ENCODE measurements around the gene IL15RA.
A peak's percentile ranks its signal among the peaks of the same experiment; 100 is the strongest.

Gene IL15RA, protein sequence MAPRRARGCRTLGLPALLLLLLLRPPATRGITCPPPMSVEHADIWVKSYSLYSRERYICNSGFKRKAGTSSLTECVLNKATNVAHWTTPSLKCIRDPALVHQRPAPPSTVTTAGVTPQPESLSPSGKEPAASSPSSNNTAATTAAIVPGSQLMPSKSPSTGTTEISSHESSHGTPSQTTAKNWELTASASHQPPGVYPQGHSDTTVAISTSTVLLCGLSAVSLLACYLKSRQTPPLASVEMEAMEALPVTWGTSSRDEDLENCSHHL

DNA sequence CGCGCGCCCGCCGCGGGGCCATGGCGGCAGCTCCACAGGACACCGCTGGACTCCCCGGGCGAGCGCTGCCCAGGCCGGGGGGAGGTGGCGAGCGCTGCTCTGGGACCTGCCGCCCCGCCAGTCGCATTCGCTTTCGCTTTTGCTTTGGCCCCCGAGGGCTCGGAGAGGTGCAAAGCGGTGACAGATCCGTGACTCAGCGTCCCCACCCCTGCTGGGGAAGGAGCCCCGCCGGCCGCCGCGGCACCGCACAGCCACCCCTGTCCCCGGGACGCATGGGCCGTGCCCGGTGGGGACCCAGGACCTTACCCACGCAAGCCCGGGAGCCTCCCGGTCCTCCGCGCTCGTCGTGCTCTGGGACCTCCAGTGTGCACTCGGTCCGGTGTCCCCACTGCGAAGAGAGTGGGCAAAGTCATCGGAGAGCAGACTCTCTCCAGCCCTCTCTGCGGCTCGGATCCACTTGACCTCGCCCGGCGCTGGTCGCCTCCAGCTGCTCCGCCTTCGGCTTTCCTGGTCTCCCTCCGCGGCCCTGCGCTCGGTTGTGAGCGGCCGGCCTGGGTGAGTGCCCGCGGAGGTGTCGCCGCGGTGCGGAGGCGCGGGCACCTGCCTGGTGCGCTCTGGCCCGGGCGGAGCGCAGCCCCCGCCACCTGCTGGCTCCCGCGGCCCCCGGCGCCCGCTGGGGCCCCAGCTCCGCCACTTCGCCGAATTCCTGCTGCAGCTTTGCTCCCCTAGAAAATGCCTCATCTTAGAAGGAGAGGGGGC lies at the start of gene IL15RA:
IL15RA (minus strand) TSS at position 73 of the 759 bp plus-strand sequence; CDS start at position 22, 51 bp downstream.
- peak; percentile 86 for DNase-seq (ENCODE audit: low read depth)

DNA sequence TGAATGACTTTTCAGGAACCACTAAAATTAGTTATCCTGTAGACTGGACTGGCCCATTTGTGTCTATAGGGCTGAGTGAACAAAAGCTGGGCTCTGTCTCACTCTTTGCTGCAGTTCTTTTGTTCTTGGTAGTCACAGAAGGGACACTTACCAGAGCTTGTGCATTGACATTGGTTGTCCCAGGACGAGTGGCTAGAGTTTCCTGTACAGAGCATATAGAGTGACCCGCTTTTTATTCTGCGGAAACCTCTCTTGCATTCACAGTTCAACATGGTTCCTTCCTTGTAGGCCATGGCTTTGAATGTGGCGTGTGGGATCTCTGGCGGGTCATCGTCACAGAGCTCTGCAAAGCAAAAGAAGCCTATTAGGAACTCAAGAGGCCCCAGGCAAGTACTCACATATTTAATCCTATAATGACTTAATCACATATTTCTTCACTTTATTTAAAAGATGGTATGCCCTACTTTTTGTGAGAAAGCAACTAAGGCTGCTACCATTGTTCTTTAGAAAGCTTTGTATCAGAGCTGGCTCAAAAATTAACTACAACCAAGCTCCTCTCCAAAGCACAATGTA lies 48.4 kb upstream of the IL15RA start:
- no peak for DNase-seq (ENCODE audit: low read depth)

DNA sequence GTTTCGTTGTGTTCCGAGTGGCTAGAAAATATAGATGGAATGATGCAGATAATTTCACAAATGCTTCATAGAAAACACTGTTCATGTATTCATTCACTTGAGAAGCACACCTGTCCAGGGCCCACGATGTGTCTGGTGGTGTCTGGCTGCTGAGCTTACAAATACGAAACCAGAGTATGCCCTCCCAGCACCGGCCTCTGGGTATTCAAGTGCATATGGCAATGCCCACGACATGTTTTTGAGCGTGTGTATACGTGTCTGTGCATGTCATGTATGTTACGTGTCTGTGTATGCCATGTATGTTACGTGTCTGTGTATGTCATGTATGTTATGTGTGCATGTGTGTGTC lies 47.0 kb upstream of the IL15RA start:
- DNase-seq (ENCODE audit: low read depth) = no peak

DNA sequence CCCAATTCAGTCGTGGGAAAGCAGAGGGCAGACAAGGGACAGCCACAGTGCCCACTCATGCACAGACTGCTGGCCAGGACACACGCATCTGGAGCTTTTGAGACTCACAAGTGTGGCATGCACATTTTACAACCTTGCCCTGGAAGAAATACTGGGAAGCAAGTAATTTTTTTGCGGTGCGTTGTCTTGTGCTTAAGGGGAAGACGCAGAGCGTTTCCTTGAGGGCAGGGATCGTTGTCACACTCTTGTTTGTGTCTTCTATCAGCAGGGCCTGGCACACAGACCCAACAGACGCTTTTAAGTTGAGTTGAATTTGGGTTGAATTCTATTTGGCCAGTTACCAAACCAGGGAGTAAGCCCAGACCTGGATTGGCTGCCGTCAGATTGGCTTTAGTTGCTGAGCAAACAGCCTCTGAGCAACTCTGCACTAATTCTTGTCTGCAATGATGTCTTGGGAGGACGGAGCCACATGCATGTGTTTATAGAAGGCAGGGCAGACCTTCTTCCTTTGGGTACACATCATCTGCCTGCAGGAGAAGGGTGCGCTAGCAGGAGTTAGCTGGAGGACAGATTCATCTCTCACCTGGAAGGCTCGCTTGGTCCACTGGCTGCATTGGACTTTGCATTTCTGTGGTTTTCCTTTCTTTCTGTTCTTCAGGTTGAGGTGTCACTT lies 46.5 kb upstream of the IL15RA start:
- DNase-seq (ENCODE audit: low read depth) = no peak

DNA sequence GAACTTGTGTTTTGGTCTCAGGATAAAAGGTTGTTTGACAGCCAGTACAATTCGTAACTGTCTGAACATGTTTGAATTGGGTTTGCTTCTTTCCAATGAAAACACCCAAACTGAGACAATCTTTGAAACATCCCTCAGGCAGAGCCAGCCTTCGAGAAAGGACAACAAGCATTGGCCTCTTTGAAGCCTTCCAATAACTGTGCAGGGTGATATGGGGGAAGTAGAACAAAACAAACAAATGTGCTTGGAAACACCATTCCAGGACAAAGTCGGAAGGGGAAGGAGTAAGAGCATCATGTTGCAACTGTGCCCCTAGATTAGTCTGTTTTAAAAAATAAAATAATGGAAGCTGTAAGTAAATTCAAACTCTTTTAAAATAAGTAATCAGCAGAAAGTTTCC lies 45.3 kb upstream of the IL15RA start:
- DNase-seq (ENCODE audit: low read depth) = no peak

DNA sequence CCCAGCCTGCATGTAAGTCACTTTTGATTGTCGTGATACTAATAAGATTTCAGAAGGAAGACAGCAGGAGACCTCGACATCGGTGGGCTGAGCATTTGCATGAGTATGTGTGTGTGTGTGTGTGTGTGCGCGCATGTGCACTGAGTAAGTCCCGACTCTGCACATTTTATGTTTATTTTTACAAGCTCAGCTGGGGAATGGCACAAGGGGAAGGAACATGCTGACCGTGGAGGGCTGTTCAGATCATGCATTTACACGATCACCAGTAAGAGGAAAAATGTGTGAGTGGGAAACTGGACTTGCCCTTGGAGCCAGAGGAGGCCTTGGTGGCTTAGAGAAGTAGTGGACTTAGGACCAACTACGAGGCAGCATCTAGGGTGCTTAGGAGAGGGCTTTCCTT lies 43.5 kb upstream of the IL15RA start:
- DNase-seq (ENCODE audit: low read depth) = no peak

DNA sequence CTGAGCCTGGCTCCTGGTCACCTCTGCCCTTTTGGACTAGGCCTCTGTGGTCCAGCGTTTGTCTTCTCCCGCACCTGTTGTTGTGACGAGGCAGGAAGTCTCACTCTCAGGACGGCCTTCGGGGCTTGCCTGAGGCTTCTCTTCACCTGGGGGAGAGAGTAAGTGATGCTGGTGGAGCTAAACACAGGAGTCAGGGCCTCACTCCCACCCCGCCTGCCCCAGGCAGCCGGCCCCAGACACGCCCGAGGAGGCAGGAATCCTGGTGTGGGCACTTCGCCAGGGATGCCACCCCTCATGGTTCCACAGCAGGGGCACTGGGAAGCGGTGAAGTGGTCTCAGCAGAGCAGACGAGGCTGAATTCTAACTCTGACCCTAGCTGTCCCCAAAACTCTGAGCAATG lies 42.5 kb upstream of the IL15RA start:
- no peak for DNase-seq (ENCODE audit: low read depth)

DNA sequence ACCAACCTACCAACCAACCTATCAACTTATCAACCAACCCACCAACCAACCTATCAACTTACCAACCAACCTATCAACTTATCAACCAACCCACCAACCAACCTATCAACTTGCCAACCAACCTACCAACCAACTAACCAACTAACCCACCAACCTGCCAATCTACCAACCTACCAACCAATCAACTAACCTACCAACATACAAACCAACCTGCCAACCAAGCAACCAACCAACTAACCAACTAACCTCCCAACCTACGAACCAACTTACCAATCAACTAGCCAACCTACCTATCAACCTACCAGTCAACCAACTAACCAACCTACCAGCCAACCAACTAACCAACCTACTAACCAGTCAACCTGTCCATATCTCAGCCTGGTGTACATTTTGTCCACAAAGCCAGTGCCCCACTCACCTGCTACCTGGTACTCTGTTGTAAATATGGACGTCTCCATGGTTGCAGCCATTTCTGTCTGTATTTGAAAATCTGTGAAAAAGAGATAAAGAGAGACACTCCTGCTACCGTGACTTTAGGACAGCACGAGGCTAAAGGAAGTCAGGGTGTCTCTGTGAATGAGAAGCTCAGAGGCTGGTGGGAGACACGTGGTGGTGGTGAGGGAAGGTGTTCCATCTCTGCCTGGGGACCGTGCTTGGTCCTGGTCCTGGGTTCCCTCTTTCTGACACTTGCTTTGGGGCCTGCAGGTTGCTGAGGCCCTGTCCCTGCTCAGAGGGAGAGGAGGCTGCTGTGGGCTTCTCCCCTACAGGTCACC lies 41.9 kb upstream of the IL15RA start:
- no peak for DNase-seq (ENCODE audit: low read depth)

DNA sequence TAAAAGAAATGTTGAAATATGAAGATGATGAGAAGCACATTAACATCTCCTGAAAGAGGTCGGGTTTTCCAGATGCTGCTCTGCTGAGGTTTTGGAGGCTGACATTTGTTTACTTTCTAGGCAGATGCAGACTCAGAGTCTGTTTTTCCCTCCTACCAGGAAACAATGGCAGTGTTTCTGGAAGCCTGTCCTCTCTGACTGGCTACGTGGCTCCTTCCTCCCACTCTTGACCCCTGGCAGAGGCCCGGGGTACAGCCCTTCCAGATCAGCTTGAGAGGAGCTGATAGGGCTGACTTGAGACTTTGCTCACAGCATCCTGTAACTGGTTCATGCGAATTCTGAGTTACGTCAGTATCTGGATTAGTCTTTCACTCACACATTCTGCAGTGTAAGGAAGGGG lies 41.1 kb upstream of the IL15RA start:
- DNase-seq (ENCODE audit: low read depth) = no peak

DNA sequence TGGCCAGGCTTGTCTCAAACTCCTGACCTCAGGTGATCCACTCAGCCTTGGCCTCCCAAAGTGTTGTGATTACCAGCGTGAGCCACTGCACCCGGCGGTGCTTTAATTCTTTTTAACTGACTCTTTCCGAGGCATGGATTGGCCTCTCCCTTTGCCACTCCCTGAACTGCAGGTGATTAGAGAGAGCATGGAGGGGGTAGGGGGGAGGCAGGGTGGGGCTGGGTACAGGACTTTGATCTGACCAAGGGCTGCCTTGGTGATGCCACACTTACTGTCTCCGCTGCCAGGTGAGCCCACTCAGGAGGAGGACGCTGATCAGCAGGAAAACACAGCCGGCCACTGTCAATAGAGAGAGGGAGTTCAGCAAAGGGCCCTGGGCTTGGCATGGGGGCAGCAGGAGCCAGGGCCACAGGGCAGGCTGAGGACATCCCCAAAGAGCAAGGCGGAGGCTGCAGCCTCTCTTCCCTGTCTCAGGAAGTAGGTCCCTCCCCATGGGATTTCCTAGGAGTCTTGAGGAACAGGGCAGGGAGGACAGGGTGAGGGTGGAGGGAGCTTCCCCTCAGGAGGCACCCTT lies 40.5 kb upstream of the IL15RA start:
- no peak for DNase-seq (ENCODE audit: low read depth)

DNA sequence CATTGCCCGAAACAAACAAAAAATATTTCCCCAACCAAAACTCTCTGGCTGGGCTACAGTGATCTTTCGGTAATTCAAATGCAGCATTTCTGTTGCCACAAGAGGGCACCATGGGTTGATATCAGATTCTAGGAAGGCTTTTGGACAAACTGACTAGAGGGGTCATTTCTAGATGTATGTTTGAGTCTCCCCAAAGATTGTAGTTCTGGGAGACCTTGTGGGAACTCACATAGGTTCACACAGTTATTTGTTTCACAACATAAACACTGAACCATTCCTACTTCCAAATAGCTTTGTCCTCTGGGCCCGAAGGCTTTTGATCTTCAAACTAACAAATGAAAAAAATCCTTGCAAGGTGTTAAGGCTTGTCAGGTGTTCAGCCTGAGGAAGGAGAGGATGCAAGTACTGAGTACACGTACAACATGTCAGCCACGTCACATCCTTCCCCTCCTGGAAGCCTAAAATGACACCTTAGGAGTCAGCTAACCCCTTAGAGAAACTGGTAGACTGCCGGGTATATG lies 37.0 kb upstream of the IL15RA start:
- peak; percentile 17 for DNase-seq (ENCODE audit: low read depth)

DNA sequence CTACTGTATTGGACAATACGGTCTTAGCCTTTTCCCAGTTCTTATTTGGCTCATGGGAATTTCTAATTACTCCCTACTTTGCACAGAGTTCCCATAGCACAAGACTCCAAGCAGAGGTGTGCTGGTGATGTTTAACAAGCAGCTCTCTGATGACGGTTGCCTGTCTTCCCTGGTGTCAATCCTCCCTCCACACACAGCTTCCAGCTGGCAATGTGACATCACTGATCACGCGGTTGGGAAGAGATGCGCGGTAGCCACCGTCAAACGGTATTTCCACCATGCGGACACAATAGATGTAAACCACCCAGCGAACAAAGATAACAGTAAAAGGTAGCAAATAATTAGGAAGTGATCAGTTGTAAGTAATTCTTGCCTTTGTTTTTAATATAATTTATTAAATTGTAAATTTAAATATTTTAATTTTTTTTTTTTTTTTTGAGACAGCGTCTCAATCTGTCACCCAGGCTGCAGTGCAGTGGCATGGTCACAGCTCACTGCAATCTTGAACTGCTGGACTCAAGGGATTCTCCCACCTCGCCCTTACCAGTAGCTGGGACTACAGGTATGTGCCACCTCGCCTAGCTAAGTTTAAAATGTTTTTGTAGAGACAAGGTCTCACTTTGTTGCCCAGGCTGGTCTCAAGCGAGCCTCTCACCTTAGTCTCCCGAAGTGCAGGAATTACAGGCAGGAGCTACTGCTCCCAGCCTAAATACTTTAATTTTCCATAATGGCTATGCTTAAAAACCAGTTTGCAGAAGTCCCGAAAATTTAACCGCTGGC lies 36.3 kb upstream of the IL15RA start:
- DNase-seq (ENCODE audit: low read depth) = no peak

DNA sequence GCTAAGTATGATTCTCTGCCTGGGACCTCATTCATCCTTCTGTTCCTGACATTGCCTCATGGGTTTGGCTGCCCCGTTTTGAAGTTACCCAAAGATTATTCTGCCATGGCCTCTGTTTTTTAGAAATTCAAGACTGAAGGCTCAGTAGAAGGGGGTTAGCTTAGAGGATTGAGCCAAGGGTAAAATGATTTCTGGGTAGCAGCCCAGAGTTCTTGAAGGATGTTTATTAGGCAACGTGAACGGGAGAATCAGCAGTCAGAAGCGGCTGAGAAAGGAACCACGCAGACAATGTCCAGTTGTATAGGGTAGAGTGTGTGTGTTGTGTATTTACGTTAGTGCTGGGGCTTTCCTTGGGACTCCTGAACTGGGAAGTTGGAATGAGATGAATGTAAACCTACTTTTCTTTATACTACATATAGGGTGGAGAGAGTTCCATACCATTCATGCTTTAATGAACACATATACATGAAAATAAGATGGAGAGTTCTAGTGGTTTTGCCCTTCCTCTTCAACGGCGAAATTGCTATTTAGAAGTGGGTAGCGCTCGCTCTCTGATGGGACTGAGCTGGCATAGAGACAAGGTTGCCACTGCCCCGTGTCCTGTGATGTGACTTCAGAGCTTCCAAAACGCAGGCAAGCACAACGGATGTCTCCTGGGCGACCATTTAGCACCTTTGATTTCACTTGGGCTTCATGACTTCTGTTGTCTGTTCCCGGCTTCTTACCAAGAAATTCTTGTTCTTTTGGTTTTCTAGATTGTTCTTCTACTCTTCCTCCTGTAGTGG lies 35.0 kb upstream of the IL15RA start:
- DNase-seq (ENCODE audit: low read depth) = no peak

DNA sequence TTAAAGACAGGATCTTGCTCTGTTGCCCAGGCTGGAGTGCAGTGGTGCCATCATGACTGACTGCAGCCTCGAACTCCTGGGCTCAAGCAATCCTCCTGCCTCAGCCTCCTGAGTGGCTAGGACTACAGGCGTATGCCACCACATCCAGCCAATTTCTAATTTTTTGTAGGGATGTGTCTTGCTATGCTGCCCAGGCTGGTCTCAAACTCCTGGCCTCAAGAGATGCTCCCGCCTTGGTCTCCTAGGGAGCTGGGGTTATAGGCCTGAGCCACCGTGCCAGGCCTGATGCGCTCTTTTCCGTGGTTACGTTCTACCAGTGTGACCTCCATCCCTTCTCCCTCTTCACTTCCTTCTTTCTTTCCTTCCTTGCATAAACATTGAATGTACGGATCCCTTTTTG lies 34.2 kb upstream of the IL15RA start:
- no peak for DNase-seq (ENCODE audit: low read depth)

DNA sequence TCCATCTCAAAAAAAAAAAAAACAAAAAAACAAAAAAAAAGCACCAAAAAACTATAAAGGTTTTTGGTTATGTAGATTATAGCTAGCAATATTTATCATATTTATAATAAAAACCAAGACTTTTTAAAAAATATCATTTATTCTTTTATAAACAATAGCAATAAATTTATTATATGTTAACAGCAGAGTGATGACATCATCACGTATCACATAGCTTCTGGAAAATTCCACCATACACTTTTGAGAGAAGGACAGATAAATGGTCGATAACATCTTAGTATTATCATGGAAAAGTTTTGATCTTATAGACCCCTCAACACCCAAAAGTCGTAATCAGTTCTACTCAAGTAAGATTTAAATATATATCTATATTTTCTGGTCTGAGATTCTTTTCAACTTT lies 33.2 kb upstream of the IL15RA start:
- no peak for DNase-seq (ENCODE audit: low read depth)

DNA sequence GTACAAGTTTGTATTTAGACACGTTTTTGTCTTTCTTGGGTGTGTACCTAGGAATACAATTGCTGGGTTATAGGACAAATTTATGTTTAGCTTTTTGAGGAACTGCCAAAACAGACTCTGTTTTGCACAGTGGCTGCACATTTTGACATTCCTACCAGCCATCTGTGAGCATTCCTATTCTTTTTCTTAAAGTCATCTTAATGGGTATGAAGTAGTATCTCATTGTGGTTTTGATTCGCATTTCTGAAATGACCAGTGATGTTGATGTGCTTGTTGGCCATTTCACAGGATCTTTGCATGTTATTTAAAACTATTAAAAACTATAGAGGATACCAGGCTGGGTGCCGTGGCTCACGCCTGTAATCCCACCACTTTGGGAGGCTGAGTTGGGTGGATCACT lies 32.6 kb upstream of the IL15RA start:
- no peak for DNase-seq (ENCODE audit: low read depth)

DNA sequence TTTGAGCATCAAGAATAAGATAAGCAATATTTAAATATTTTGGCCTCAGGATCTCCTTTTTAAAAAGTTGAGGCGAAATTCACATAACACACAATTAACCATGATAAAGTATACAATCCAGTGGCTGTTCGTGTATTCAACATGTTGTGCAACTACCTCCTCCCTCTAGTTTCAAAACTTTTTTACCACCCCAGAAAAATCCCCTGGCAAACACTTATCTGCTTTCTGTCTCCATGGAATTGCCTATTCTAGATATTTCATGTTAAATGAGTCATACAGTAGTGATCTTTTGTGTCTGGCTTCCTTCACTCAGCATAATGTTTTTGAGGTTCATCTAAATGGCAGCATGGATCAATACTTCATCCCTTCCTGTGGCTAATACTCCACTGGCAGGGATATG lies 31.8 kb upstream of the IL15RA start:
- no peak for DNase-seq (ENCODE audit: low read depth)

DNA sequence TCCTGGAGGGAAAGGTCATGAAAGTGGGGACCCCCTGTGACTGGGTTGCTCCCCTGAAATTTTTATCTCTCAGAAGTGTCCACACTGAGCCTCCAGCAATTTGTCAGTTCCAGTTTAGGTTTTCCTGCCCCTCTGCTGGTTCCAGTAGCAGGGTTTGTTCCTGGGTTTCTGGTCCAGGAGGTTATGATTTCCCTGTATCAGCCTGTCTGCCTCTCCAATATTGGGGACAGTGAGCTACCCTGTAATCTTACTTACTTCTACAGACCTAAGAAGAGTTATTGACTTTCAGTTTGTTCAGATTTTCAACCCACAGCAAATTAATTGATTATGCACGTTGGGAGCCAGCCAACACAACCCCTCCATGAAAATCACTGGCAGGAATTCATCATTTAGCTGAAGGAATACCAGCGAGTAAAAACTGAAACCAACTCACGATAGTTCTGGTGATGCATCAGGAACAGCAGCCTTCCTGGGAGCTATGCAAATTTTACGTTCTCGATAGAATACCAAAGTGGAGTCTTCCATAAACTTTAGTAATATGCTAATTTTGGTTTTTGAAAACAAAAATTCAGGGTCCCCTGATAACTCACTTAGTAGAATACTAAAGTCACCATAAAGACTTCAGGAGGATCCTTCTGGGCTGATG lies 31.3 kb upstream of the IL15RA start:
- DNase-seq (ENCODE audit: low read depth) = no peak

DNA sequence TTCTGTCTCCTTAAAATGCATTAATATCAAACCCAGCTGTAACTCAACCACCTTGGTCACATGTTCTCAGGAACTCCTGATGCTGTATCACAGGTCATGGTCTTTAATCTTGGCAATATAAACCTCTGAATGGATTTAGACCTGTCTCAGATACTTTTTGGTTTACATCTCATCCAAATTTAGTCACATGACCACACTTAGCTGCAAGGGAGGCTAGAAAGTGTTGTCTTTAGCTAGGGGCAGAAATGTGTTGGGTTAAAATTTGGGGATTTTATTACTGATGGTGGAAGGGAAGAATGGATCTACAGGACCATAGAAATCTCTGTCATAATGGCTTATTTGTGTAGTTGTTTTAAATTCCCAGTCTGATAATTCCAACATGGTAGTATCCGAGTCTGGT lies 29.6 kb upstream of the IL15RA start:
- no peak for DNase-seq (ENCODE audit: low read depth)

DNA sequence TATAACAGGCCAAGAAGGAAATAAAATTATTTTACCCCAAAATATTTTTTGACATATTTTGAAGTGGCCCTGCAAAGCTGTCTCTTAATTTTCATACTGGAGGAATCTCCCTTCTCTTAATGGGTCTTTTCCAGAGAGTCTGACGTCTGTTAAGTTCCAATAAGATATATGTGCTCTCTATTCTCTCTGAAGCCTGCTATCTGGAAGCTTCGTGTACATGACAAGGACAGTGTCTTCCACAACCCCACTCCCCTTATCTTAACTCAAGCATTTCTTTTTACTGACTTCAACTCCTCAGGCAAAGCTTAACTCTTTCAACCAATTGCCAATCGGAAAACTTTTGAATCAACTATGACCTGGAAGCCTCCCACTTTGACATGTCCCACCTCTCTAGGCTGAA lies 29.2 kb upstream of the IL15RA start:
- DNase-seq (ENCODE audit: low read depth) = no peak

Data from stimulated activated CD8-positive, alpha-beta memory T cell treated with anti-CD3 and anti-CD28 coated beads, Interleukin-12 subunit alpha, Interleukin-12 subunit beta, amount 100 ng/mL, for 4 hours (primary cell).